DMS79 (cell line): ENCODE results near the gene SMAD3.
"Not testable (repeated sequence)": the region's sequence is repeated elsewhere in the genome, so short reads cannot be mapped to it uniquely, and the experiment has no call there.

Experiments used
- DNase-seq: peaks from one replicate; lab custom pipeline; 2025; lab: John Stamatoyannopoulos, UW

SMAD3 gene

DNA sequence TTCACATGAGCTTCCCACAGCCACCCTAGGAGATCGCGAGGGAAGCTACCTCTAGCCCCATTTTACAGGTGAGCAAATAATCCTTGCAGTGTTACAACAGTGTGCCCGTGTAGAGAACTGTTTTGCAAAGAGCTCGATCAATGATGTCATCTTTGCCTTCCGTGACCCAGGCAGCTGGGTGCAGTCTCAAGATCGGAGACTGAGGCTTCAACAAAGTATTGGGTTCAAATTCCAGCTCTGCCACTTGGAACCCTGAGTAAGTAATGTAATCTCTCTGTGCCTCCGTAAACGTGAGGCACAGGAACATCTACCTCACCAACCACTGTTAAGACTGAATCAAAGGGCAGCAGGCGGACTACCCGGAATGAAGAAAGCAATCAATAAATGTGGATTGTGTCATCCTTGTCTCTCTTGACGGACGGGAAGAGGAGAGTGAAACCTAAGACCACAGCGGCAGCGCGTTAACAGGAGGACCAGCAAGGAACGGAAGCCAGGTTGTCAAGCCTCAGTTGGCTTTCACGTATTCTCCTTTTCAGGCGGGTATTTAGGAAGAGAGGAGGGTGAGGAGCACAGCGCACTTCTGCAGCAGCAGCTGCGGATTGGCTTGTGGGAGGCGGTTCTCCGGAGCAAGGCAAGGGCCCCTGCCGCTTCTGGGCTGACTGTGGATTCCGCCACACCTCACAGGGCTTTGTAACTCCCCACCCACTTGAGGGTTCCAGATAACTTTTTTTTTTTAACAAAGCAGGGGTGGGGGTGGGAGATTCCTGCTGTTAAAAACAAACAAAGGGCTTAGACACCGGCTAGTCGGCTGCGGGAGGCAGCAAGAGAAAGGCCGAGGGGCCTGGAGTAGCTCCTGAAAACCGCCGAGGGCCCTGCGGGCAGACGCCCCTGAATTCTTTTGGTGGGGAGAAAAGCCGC lies 1.5 kb upstream of the SMAD3 start:
- DNase-seq = no peak

DNA sequence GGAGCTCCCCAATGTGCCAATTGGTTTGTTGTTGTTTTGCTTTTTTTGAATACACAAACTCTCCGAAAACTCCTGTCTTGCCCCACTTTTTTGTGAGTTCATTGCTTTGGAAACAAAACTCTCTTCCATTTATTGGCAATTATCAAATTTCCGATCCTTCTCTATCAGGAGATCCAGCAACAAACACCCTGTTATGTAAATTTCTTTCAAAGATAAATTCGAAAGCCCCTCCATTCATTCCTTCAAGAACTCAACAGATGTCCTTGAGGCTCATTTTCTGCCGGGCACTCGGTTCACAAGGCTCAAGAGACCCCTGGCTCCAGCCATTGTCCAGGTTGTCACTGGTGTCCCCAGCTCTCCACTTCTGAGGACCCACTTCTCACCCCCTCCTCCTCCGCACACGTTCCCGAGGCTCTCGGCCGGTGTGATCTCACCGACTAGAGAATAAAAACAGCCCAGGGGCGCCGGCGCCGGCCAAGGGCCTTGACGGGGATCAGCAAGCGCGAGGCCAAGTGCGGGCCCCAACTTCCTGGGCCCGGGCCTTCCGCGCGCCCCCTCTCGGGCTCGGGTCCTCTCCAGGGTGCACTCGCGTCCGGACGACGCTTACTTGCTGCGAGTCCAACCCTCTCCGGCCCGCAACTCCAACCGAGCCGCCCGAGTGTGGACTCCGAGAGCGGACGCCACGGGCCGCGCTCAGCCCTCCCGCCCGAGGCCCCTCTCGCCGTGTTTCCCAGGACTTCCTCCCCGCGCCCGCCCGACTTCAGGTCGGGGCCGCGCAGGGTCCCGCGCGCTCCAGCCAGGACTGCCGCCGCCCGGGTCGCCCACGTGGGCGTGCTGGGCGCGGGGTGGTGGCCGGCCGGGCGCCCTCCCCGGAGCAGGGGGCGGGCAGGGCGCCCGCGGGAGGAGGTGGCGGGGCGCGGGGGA lies 533 bp upstream of the SMAD3 start:
- DNase-seq = peak; percentile 2

DNA sequence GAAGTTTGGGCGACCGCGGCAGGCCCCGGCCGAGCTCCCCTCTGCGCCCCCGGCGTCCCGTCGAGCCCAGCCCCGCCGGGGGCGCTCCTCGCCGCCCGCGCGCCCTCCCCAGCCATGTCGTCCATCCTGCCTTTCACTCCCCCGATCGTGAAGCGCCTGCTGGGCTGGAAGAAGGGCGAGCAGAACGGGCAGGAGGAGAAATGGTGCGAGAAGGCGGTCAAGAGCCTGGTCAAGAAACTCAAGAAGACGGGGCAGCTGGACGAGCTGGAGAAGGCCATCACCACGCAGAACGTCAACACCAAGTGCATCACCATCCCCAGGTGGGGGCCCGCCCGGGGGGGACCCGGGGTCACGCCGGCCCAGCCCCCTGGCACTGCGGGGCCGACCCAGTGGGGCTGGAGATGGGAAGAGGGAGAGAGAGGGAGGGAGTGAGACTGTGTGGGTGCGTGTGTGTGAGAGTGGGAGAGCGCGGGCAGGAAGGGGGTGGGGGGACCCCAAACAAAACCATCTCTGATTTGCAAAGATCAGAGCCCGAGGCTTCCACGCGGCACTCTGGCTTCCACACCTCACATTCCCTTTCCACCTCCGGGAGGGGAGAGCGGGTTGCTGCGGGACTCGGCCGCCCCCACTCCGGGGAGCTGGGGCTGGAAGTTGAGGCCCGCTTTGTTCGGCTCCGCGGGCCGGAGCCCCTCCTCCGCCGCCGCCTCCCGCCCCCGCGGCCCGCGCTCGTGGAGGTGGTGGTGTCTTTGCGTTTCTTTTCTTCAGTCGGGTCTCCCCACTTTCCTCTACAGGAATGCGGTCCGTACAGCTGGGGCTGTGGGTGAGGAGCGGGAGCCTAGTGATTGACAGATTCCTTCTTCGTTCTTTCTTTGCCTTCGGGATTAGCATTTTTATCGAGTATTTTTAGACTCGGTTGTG lies 898 bp downstream of the SMAD3 start:
- no peak for DNase-seq

DNA sequence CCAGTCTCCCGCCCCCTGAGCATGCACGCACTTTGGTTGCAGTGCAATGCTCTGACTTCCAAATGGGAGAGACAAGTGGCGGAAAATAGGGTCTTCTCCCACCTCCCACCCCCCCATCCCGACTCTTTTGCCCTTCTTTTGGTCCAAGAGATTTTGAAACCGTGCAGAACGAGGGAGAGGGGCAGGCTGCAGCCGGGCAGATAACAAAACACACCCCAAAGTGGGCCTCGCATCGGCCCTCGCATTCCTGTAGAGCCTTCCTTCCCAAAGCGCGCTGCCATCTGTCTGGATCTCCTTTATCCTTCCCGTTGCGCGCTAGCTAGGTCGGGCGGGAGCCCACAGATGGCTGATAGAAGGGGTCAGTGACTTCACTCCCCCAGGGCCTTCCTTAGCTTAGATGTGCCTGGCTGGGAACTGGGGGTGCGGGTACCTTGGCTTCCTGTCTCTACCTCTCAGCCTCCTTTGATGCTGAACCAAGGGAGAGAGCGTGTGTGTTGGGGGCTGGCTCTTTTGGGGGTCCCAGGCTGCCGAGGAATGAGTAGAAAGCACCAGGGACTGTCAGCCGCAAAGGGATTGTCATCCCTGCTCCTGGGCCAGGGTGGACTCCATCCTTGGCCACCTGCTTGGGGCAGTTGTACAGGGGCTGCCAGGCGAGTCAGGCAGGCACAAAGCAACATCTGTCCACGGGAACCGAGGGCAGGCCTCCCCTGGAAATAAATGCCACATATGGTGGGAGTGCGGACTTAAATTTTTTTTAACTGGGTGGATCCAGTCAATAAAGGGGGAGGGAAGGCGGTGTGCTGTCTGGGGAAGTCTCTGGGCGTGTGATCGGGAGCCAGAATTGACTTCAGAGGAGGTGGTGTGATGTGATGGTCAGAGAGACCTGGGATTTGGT lies 1.8 kb downstream of the SMAD3 start:
- no peak for DNase-seq

DNA sequence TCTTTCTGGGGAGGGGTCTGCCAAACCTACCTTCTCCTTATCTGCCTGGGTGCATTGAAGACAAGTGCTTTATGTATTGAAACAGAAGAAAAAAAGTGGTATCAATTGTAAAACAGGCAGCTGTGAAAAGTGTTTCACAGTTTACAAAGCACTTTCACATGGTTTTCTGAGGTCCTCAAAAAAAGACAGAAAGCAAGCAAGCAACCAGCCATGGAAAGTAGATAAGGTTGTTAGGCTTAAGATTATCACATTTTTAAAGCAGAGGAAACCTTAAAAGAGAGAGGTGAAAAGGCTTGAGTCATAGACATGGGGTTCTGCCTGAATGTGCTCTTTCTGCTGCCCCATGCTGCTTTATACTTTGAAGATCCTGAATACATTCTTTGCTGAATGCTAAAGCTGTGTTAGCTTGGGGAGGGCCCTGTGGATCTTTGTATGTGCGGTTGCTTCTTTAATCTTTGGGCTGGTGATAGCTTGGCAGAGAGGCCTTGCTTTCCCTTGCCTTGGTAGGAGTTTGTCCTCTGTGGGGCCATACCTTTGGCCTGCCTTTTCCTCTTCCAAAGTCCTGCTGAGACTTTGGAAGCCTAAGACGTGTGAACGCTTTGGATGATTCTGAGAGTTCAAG lies 2.6 kb downstream of the SMAD3 start:
- DNase-seq = no peak

DNA sequence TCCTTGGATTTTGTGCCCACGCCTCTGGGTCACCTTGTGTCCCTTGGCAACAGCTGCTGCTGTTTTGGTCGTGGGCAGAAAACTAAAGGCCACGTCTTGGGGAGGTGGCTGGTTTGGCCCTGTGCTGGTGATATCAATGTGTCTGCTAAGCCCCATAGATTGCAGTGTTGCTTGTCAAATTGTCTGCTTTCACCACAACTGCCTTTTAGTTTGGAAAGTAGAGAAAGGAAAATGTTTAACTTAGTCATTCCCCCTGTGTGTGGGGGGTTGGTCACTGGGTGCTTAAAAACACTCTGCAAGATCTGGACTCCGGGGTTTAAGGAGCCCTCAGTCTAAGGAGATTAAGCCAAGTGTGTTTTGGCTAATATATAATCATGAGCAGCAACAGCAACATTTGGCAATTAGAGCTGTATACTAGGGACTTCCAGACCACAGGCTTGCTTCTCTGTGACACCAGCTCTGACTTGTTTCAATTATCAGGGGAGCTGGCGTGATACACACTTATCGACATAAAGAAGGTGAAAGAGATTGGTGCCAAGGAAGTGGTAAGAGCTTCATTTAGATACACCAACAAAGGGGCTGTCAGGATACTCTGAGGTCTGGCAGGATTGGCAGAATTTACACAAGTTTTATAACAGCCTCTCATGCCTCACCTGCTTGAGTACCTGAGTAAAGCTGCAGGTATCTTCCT lies 3.5 kb downstream of the SMAD3 start:
- no peak for DNase-seq

DNA sequence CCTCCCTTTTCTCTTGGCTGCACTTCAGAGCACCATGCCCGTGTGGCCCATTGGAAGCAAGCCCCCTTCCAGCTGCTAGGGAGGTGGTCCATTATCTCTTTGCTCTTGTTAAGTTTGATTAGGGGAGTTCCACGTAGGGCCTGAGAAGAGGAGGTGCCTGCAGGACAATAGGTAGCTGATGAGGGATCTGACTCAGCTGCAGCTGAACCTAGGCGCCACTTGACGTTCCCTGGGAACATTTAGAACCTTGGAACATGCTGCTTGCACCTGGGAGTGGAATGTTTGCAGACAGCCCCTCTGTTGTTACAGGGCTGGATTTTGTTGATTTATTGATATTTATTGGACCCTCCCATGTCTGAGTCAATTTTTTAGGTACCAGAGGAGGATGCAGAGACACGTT lies 4.7 kb downstream of the SMAD3 start:
- no peak for DNase-seq

DNA sequence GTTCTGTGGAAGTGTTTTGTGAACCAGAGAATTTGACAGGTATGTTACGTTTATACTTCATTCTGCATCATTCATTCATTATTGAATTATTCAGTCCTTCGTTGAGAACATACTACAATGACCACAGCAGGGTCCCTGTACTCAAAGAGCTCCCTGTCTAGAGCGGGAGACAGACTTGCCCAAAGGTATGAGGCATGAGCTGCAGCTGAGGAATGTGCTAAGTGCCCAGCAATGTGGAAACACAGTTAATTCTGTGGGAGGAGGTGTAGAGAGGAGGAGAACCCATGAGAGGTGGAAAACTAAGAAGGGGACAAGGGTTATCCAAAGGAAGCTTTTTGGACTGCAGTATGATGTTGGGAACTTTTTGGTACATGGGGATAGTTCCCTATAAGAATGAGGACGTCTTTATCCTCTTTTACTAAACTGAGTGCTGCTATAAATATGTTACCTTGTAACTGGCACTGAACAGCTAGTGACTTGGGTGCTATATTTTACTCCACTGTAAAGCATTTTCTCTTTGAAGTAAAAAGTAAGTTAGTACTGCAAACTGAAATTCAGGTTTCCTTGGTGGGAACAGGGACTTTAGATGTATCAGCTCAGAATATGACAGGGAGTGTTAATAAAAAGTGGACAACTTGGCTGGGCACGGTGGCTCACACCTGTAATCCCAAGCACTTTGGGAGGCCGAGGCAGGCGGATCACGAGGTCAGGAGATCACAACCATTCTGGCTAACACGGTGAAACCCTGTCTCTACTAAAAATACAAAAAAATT lies 5.7 kb downstream of the SMAD3 start:
- no peak for DNase-seq

DNA sequence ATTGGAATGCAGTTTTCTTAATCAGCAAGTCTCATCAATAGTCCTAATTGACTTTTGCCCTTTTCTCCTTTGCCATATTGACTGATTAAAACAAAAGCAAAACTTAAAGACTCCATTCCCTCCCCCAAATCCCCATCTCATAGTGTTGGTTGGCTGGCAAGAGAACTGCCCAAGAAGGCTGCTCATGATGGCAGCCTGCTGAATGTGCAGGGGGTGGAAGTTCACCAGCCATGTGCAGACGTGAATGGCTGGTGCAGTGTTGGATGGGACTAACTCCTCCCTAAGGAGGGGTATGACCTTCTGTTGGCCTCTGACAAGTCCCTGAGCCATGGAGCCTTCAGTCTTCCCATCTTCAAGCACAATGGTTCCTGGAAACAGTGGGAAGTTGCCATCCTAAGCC lies 7.0 kb downstream of the SMAD3 start:
- no peak for DNase-seq

DNA sequence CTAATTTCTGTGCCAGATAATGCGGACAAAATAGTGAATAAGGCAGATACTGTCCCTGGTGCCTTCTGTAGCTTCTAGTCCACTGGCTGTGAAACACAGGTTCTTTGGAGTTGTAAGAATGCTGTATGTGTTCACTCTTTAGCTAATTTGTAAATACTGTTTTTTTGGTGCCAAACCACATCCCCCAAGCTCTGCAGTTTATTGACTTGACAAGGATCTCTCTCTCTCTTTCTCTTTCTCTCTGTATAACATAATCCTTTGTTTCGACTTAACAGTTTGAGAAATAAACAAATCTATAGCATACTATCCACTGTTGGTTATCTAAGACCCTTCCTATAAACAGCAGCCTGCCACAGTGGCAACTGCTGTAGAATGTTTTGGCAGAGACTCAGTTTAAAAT lies 7.6 kb downstream of the SMAD3 start:
- no peak for DNase-seq

DNA sequence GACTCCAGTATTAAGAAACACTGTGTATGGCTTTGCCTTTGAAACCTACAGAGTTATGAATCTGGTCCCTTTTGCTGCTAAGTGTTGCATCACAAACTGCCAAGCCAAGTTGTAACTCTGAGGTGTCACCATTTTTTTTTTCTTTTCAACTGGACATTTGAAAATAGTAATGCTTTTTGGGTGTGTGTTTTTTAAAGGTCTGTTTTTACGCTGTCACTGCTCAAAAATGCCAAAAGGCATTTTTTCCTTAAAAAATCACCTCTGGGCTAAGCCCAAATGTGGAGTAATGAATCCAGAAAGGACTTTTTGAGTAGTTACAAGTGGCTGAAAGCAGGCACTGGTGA lies 9.5 kb downstream of the SMAD3 start:
- DNase-seq = no peak

DNA sequence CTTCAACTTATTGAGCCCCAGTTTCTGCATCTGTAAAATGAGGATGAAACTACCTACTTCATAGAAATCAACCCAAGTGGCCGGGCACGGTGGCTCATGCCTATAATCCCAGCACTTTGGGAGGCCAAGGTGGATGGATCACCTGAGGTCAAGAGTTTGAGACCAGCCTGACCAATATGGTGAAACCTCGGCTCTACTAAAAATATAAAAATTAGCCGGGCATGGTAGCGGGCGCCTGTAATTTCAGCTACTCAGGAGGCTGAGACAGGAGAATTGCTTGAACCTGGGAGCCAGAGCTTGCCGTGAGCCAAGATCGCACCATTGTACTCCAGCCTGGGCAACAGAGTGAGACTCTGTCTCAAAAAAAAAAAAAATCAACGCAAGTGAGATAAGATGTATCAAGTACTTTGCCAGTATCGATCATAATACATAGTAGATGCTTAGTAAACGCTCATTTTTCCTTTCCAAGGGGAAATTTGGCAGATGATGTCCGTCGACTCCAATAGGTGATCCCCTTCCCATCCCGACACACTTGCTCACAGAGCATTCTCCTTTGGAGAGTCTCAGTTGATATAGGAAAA lies 10.2 kb downstream of the SMAD3 start:
- not testable (repeated sequence) for DNase-seq

DNA sequence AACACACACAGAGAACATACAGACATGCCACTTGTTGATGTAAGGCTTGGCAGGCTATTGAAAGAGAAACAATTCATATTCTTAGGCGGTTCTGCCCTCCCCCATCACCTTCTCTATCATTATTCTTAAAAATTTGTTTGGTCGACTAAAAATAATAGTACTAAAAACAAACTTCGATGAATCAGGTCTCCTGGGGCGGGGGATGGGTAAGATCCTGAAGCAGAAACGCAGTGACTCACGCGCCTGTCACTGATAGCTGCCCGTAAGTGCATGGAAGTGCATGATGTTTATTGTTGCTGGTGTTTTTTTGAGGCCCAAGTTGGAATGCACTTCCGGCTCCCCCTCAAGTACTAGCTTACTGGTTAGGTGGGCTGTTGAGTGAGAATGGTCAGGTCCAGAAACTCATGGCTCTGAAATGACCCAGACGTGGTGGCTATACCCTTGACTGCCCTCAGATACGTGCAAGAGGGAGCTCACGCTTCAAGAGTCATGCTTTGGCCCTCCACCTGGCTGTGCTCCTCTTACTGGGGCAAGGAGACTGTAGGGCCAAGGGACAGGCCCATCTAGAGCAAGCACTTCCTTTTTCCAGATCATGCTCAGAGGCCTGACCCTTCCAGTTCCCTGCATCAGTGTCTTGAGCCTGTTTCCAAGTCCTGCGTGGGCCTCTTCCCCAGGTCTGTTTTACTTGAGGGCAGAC lies 10.9 kb downstream of the SMAD3 start:
- no peak for DNase-seq

DNA sequence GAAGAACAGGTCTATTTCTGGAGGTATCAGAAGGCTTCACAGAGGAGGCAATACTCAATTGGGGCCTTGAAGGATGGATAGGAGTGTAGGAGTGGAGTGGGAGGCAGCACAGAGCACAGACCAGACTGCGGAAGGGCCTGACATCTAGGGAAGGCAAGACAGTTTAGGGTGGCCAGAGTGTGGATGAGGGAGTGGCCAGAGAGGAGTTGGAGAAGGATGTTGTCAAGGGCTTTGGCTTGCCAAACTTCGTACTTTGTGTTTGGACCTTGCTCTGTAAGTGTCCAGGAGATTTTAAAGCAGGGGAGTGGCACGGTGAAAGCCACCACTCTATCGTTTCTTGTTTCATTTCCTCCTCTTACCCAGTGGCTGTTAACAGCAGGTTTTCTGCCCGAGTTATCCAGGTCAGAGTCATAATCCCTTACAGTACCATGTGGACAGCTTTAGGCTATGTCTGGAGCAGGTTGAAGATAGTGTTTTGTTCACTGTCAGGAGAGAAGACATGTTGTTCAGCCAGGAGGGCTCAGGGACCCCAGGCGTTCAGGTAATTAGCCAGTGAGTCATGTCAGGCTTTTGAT lies 12.3 kb downstream of the SMAD3 start:
- no peak for DNase-seq

DNA sequence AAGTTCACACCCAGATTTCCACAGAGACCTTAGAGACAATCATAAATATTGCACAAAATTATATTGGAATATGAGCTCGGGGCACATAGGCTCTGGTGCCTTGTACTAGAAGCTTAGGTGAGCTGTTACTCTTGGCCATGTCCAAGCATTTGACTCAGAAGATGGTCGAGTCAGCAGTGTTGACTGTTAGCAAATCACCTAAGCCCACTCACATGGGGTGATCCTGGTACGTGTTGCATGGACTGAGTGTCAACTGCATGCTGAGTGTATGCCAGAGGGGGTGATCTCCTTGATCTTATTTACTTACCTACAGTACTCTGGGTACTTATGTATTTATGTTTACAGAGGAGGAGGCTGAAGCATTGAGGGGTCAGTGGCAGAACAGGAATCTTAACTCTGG lies 14.0 kb downstream of the SMAD3 start:
- DNase-seq = no peak

DNA sequence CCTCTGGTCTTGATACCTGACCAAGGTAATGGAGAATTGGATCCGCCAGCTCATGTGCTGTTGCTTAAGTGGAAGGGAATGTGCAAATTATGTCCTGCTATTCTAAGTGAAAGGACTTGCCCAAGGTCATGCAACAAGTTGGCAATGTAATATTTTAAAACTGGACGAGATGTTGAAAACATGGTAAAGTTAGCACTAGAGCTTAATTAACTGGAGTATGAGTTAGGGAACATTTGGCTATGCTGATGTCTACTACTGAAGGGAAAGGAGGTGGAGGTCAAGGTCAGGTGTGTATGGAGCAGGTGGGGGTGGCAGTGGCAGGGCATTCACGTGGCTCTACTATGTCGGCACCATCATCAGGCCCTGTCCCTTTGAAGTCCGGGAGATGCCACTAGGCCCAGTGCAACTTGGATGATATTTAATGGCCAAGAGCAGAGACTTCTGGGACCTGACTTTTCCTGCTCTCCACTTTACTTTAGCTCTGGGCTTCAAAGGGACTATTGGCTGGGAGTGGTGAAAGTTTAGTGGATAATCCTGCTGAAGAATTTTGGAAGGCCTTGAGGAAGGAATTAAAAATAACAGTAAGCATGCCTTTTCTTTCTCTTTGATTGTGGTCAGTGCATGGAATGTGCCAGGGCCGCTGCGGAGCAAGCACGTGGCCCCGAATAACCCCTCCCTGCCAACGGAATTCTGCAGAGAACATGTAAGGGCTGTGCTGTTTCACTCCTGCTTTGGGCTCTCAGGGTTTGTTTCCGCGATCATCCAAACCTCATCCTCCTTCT lies 14.9 kb downstream of the SMAD3 start:
- DNase-seq = no peak

DNA sequence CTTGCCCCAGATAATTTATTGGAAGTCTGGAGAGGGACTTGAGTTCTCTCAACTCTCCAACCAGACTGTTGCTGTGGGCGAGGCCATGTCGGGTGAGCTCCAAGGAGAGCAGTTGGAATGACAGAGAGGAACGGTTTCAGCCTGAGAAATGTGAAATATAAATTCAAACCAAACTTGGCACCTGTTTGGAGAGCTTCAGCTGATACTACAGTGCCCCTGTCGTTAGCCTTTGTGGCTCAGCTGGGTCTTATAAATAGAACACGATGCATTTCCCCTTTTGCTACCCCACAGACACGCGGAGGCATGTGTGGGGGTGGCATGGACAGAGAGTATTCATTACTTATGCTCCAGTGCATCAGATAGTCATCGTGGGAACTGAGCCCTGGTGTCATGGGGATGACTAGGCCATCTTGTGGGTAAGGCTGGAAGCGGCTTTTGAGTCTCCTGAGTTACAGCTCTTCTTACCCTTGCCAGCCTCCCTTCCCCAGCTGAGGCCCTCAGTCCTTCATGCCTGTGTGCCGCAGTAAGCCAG lies 15.6 kb downstream of the SMAD3 start:
- DNase-seq = no peak
